GM19193 (cell line): ENCODE results near the gene NRXN2.

Experiments used
- POLR2A ChIP-seq: IDR thresholded peaks from 4 replicates; pipeline ENCODE4 v1.6.1; 2011; ENCODE audit not compliant: insufficient read depth, insufficient read length; ENCODE audit errors: extremely low read depth

The NRXN2 gene

DNA sequence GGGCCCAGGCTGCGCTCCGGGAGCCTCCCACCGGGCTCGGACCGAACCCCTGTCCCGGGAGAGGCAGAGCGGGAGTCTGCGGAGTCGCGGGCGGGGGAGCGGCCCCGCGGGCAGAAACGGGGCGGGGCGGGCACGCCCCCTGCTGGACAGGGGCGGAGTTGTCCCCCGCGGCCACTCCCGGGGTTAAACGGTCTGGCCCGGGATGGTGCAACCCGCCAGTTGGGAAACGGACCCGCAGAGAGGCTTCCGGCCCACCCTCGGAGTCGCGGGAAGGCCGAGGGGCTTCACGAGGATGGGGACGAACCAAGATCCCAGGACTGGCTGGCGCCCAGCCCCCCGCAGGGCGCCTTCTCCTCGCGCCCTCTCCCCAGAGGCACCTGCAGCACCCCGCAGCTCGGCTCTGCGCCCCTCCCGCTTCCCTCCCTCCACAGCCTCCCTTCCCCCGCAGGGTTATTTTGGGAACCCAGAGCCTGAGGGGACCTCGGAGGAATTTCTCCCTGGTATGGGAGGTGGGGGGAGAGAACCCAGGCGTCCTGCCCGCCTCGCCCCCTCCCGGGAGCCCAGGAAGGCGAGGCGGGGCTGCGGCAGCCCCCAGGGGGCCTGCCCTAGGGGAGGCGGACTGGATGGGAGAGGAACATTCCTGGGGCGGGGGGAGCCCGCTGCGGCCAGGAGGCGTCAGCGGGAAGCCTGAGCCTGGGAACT is 20.0 kb upstream of the NRXN2 start:
- no peak for TF ChIP-seq POLR2A

DNA sequence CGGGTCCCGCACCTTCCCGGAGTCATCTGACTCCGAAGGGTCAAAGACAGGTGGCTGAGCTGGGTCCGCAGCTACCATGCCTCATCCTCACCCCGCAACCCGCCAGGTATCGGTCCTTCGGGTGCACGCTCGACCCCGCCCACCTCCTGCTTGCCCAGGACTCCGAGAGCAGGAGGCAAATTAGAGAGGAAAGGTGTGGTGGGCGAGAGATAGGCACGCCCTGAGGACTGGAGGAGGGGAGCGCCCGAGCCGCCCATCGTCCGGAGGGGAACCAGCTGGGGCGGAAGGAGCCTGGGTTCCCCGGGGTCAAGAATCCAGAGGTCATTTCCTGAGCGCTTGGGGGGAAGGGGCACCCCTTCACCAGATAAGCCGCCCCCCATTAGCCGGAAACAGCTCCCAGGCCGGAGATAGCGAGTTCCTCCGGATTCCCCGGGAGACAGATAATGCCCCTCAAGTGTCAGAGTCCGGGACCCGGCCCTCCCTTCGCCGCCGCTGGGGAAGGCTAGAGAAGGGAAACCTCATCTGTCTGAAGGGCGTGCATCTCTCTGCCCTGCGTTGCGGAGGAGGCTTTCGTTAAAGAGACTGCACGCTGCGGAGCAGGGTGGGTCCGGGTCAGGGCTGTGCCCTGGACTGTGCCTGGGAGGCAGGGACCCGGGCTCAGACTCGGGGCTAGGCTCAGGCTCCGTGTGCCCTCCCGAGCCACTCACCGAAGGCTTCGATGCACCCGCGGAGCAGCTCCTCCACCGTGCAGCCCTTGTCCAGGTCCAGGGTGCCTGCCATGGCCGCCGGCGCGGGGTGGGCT is 19.3 kb upstream of the NRXN2 start:
- no peak for TF ChIP-seq POLR2A

DNA sequence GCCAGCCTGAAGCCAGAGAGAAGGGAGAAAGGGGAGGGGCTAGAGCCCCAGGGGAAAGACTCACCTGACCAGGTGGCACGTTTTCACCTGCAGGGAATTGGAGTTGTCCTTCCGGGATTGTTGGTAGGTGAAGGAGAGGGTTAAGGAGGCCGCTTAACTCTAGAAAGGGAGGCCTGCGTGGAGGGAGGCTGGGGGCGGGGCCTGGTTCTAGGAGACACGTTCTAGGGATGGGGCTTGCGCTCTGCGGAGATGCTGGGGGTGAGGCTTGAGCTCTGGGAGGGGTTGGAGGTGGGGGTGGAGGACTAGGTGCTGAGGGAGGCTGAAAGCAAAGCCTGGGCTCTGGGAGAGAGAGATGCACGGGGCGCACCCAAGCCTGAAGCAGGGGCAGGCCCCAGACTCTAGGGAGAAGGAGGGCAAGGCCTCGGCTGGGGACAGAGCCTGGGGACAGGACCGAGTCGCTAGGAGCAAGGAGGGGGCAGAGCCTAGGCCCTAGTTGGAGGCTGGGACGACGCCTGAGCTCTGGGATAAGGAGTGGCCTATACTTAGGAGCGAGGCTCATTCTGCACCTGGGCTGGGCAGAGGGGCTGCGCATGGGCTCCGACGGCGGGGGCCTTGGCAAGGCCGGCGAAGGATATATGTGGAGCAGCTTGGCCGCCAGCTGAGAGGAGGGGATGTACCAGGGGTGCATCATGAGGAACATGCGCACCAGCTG is 18.5 kb upstream of the NRXN2 start:
- TF ChIP-seq POLR2A, result no peak

DNA sequence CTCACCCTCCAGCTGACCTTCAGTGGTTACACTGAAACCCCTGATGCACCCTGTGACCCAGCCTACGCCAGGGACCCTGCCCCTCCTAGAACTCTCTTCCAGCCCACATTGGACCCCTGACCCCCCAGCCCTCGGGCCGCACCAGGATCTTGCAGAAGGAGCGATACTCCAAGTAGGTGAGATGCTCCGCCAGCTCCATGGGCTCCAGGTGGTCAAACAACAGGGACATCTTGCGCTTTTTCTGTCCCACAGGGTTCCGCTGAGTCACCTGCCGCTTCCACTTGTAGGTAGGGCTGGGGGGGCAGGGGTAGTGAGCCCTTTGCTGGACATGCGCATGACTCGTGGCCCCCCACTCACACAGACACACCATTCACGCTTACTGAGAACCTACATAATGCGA is 16.9 kb upstream of the NRXN2 start:
- TF ChIP-seq POLR2A, result no peak

- TF ChIP-seq POLR2A, result no peak
These were observed 13.7 kb upstream of the NRXN2 start for GRCh38 chr11:64736654-64737053.

GRCh38 chr11:64735725-64736259 is 12.8 kb upstream of the NRXN2 start:
- no peak for TF ChIP-seq POLR2A

DNA sequence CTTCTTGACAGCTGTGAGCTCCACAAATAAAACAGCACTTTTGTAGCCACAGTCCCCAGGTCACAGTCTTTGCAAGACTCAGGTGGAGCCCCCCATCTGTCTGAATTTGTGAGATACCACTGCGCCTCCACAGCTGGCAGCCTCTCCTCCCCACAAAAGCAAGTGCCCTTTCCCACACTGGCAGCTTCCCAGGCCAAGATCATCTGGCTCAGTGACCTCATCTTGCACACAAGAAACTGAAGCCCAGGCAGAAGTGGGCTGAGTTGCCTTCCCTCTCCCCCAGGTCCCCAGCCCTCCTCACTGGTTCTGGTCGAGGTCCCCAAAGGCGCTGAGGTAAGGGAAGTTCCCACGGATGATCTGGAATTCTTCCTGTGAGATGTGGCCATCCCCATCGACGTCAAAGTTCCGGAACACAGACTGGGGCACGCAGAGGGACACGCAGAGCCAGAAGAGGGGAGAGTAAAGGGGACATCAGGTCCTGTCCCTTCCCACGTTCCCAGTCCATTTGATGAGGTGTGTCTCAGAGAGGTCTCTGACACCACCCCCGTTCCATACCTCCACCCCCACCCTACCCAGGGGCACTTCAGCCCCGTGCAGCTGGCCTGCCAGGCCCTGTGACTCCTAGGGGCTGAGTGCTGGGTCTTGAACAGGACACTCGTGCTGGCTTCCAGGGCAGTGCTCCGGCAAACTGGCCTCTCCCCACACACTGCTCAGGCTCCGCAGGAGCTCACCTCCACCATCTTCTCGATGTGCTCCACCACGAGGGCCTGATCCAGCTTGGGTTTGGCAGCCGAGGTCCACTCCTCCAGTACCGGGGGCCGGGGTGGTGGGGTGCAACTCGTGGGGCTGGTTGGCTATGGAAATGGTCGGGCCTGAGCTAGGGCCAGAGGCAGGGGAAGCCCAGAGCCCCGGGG is 12.1 kb upstream of the NRXN2 start:
- TF ChIP-seq POLR2A, result no peak

GRCh38 chr11:64731601-64732000 is 8.6 kb upstream of the NRXN2 start:
- no peak for TF ChIP-seq POLR2A

GRCh38 chr11:64729851-64730382 is 6.9 kb upstream of the NRXN2 start:
- TF ChIP-seq POLR2A, result no peak

GRCh38 chr11:64728757-64729365 is 5.9 kb upstream of the NRXN2 start:
- TF ChIP-seq POLR2A, result no peak

- TF ChIP-seq POLR2A, result no peak
These were observed 4.0 kb upstream of the NRXN2 start for GRCh38 chr11:64726867-64727530.

- no peak for TF ChIP-seq POLR2A
These were observed 3.2 kb upstream of the NRXN2 start for GRCh38 chr11:64726211-64726641.
